ENCODE measurements around the gene NPL.

The NPL gene

DNA sequence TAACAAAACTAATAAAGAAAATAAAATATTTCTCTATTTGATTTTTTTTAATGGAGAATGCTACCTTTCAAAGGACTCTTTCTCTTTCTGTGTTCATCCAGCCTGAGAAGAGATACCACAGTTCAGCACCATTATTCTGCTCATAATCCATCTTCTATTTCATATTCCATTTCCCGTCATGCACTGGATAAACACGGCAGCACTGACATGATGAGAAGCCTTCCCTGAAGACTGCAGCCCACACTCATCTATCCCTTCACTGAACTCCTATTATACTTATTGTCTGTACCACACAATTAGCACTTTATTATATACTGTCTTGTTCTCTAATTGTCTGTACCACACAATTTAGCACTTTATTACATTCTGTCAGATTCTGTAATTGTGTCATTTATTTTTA, 10.7 kb upstream of the NPL start:
- no peak for DNase-seq (ENCODE audit: low read depth)

GRCh38 chr1:182779530-182779929, 10.0 kb upstream of the NPL start:
- DNase-seq (ENCODE audit: low read depth) = no peak

- no peak for DNase-seq (ENCODE audit: low read depth)
Measured at GRCh38 chr1:182781841-182782586, 7.6 kb upstream of the NPL start.

- no peak for DNase-seq (ENCODE audit: low read depth)
Measured at GRCh38 chr1:182782587-182782913, 7.0 kb upstream of the NPL start.

DNA sequence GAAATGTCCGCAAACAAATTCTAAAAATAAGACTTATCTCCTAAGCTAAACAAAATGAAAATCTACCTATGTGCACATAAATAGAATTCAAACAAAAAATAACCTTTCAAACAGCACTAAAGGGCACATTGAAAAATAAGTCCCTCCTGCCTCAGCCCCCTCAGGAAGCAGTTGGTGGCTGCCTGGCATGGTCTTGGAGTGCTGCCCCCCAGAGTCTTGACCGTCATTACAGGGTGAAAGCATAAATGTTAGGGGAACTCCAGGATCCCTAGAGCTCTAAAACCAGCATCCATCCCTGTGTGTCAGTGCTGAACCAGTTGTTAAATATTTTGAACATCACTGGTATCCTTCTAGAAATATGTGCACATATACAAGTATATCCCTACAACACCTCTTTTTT, 6.5 kb upstream of the NPL start:
- DNase-seq (ENCODE audit: low read depth) = no peak

GRCh38 chr1:182784556-182785171, 4.9 kb upstream of the NPL start:
- DNase-seq (ENCODE audit: low read depth) = peak; percentile 13

DNA sequence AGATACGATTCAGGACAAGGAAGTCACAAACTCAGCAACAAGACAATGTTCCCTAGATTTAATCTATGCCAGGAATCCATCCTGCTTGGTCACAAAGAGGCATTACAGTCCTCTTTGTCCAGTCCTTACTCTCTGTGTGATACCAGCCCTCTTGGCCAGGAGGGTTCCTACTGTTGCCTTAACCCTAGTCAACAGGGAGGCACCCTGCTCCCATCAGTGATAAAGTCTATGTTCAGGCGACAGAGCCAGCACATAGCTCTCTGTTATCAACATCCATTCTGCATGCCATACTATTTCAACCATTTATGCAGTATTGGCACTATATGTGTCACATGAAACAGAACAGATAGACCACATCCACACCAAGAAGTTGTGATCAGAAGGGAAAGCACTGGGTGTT, 4.4 kb upstream of the NPL start:
- no peak for DNase-seq (ENCODE audit: low read depth)

DNA sequence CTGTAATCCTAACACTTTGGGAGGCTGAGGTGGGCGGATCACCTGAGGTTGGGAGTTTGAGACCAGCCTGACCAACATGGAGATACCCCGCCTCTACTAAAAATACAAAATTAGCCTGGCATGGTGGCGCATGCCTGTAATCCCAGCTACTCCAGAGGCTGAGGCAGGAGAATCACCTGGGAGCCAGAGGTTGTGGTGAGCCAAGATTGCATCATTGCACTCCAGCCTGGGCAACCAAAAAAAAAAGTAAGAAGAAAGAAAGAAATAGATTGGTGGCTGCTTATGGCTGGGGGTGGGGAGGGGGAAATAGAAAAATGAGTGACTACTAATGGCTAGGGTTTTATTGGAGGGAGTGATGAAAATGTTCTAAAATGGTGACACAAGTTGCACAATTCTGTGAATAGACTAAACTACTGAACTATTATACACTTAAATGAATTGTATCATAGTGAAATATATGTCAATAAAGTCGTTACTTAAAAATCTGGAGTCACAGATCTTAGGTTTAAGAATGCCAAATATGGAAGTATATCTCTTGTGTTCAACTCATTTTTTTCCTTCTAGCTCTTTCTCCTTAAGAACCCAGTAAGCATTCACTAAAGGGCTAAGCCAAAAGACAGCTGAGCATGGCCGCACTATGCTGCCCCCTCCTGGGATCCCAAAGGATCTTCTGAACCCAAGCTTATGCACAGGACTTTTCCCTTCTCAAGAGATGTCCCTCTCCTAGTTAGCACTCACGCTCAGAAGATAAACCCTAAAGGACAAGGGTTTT, 3.2 kb upstream of the NPL start:
- peak; percentile 35 for DNase-seq (ENCODE audit: low read depth)

DNA sequence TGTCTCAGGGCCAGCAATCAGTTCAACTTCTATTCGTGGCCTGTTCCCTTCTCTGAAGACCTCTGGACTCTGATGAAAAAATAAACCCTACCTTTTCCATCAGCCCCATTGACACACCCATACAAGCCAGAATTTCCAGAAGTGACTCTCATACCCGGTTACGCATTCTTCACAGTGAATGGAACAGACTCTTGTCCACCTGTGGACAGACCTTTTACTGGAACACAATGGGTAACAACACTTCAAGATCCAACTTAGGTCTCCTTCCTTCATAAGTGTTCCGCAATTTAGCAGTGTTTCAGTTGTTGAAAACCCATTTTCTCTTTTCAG, 2.6 kb upstream of the NPL start:
- no peak for DNase-seq (ENCODE audit: low read depth)

GRCh38 chr1:182791281-182792179, 2.0 kb downstream of the NPL start:
- no peak for DNase-seq (ENCODE audit: low read depth)

GRCh38 chr1:182794091-182794490, 4.5 kb downstream of the NPL start:
- DNase-seq (ENCODE audit: low read depth) = no peak

DNA sequence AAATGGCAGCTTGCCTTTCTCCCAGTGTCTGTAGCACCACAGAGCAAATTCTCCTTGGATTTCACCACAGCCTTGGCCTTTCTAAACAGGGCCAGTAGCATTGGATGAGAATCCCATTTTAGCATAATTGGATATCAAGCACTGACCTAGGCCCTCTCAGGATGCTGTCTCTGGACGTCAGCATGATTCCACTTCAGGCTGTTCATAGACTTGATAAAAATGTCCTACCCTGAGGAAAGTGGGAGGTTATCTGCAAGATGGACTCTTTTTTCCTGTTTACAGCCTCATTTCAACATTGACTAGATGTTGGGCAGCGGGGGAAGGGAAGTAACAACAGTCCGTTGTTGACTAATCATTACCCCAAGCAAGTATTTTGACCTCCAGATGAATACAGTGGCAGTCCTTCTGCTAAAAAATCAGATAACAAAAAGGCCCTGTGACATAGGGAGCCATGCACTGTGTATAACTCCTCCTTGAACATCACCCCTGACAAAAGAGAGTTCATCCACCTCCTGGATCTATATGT, 5.2 kb downstream of the NPL start:
- DNase-seq (ENCODE audit: low read depth) = no peak

GRCh38 chr1:182795563-182796228, 6.1 kb downstream of the NPL start:
- no peak for DNase-seq (ENCODE audit: low read depth)

DNA sequence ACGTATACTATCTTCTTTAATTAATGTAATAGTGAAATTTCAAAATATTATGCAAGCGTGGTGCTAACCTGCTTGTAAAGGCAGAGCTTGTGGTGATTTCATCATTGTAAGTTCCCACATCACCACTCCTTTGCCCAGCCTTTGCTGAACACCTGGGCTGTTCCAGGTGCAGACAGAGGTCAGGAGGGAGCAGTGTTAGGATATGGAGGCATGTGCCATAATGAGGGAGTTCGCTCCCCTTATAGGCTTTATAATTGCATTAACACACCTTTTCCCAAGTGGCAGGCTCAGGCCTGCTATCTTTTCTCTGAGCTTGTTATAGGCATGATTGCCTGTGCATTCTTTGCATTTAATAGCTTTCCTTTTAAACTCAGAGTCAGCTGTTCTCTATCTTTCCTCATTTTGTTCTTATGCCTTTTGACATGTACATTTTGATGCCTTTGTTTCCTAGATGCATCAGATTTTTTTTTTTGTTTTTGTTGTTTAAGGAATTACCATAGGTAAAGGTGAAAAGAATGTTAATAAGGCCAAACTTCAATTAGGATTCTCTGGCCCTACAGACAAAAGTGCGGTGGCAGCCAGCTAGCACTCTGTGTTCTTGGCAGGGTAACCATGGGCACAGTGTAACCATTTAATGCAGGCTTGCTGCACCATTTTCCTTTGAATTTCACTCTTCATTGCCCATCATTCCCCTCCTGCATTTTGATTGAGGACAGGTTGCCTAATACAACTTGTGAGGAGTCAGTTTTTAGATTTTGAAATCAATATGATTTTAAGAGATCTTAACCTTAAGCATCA, 12.6 kb downstream of the NPL start:
- no peak for DNase-seq (ENCODE audit: low read depth)

DNA sequence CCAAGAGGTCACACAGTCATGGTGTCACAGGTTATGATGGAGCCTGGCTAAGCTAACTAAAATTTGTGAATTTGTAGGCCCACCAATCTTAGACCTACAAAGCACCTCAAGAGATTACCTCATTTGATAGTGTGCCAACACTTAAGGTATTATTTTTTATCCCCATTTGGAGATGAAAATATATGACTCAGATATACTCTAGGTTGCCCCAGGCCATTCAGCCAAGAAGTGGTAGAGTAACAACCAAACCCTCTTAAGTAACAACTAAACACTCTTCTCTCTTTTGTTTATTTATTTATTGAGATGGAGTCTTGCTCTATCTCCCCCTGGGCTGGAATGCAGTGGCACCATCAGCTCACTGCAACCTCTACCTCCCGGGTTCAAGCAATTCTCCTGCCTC, 14.3 kb downstream of the NPL start:
- no peak for DNase-seq (ENCODE audit: low read depth)

DNA sequence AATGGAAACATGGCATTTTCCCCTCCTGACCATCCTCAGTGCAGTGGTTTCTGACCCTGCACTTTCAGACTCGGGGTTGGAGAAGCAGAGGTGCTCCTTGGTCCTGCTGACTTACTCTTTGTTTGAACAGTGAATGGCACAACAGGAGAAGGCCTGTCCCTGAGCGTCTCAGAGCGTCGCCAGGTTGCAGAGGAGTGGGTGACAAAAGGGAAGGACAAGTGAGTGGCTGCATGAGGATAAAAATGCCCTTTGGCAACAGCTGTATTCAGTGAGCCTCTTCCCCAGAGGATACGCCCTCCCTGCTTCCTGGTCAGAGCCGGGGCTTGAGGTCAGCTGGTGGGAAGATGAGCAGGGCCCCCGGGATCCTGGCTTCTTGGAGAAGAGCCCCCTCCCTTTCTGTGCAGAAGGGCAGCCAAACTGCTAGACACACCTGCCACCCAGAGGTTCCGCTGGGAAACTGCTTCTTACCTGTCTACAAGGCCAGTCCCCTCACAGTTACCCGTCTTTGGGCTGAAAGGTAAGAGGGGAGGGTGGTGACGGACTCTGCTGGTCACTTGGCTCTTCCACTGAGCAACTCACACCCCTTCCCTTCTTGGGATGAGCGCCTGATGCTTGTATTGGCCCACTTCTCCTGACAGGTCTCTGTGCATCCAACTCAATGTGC, 16.6 kb downstream of the NPL start:
- DNase-seq (ENCODE audit: low read depth) = no peak

DNA sequence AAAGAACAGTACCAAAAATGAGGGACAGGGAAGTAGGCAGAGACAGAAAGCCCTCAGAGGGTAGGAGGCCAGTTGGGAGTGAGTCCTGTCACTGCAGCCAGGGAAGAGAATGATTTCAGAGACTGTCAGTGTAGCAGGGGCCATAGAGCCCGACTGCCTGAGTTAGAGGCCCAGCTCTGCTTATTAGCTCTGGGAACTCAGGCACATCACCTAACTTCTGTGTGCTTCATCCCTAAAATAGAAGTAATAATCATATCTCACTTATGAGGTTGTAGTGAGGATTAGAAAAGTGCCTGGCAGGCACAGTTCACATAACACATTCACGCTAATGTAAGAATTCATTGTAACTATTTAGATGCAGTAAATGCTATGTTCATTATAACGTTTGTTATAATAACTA, 18.3 kb downstream of the NPL start:
- DNase-seq (ENCODE audit: low read depth) = no peak

DNA sequence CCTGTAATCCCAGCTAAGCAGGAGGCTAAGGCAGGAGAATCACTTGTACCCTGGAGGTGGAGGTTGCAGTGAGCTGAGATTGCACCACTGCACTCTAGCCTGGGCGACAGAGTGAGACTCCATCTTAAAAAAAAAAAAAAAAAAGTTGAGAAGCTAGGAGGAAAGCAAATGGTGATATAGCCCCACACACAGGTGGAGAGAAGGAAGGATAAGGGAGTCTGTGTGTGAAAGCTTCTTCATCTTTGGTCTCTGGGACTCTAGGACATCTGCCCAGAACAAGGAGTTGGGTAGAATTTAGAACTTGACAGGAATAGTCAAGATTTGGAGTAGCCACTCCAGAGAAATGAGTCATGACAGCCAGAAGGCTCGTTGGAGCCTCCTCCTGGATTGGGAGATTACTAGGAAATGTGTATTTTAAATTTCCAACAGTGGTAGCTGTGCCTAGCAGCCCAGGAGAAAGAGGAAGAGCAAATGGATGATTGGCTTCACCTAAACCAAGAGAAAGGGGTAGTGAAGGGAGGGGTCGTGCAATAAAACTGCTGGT, 19.9 kb downstream of the NPL start:
- DNase-seq (ENCODE audit: low read depth) = no peak

DNA sequence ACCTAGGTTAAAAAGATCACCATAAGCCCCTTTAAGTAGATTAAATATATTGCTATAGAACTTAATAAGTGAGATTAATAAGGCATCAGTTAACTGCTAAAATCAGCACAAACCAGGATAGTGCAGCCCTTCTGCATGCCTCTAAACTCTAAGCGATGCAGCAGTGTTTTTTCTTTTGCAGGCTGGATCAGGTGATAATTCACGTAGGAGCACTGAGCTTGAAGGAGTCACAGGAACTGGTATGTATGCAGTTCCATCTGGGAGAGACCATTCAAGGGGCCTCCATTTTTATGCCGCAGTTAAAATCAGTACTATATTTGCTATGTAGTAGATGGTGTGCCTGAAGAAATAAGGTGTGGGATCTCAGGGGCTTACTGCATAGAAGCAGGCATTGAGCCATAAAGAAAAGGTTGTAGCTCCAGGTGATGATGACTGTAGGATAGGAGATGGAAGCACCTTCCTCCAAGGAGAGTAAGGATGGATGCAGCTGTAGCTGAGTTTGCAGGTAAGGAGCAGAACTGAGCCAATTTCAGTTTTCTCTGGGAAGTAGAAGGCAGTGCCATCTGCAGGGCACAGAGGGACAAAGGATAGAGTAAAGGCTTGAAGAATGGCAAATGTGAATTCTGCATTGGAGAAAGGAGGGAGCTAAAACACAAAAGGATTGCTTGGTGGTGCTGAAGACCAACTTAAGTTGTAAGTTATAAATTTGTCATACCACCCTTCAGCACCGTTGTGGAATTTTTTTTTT, 22.6 kb downstream of the NPL start:
- DNase-seq (ENCODE audit: low read depth) = no peak

All from non-pigmented ciliary epithelial cell (primary cell).